GM19467 (cell line): ENCODE results near the gene NAMPT.
"Not testable (repeated sequence)": the region's sequence is repeated elsewhere in the genome, so short reads cannot be mapped to it uniquely, and the experiment has no call there.

Source experiments
- ATAC-seq: cut with Tn5 transposase; IDR thresholded peaks from one replicate; pipeline ENCODE4 v1.9.1; 2021; ENCODE audit warnings: mild to moderate bottlenecking, moderate library complexity; ENCODE audit not compliant: unreplicated experiment

Gene NAMPT

DNA sequence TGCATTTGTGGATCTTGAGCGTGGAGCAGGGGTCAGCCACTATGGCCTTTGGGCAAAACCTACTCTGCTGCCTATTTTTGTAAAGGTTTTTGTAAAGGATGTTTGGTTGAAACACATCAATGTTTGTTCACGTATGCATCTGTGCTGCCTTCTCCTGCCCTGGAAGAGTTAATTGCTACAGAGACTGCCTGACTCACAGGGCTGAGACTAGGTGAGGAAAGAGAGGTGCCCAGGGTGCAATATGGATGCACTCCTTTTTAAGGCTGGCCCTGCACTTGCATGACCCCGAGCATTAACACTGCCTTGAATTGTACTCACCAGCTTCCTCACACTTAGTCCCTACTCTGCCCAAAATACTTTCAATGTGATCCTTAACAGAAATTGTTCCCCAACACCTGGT, 20.9 kb upstream of the NAMPT start:
- no peak for ATAC-seq

DNA sequence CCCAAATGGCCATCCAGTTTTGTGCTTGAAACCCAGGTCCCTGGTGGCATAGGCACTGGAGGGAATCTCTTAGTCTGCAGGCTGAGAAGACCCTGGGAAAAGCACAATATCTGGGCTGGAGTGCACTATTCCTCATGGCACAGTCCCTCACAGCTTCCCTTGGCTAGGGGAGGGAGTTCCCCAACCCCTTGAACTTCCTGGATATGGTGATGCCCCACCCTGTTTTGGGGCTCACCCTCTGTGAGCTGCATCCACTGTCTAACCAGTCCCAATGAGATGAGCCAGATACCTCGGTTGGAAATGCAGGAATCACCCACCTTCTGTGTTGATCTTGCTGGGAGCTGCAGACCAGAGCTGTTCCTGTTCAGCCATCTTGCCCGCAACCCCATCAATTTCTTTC, 19.8 kb upstream of the NAMPT start:
- ATAC-seq = no peak

DNA sequence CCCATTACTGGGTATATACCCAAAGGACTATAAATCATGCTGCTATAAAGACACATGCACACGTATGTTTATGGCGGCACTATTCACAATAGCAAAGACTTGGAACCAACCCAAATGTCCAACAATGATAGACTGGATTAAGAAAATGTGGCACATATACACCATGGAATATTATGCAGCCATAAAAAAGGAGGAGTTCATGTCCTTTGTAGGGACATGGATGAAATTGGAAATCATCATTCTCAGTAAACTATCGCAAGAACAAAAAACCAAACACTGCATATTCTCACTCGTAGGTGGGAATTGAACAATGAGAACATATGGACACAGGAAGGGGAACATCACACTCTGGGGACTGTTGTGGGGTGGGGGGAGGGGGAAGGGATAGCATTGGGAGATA, 13.8 kb upstream of the NAMPT start:
- not testable (repeated sequence) for ATAC-seq

DNA sequence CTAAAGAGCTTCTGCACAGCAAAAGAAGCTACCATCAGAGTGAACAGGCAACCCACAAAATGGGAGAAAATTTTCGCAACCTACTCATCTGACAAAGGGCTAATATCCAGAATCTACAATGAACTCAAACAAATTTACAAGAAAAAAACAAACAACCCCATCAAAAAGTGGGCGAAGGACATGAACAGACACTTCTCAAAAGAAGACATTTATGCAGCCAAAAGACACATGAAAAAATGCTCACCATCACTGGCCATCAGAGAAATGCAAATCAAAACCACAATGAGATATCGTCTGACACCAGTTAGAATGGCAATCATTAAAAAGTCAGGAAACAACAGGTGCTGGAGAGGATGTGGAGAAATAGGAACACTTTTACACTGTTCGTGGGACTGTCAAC, 13.4 kb upstream of the NAMPT start:
- not testable (repeated sequence) for ATAC-seq

- no peak for ATAC-seq
These were observed 9.6 kb upstream of the NAMPT start for GRCh38 chr7:106294334-106294733.

DNA sequence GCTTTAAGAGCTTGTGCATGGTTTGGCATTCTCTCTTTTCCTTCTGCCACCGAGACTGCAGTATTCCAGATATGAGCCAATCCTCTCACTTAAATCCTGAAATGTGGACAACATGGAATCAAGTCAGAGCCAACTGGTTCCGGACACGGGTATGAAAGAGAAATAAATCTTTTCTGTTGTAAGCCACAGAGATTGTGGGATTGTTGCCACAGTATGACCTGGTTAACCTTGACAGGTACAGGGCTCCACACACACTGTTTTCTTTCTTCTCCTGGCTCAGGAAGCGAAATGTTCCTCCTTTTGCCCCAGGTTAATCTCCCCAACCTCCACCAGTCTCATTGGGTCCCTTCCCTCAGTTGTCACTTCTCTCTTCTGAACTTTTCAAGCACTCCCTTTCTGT, 6.5 kb upstream of the NAMPT start:
- no peak for ATAC-seq

DNA sequence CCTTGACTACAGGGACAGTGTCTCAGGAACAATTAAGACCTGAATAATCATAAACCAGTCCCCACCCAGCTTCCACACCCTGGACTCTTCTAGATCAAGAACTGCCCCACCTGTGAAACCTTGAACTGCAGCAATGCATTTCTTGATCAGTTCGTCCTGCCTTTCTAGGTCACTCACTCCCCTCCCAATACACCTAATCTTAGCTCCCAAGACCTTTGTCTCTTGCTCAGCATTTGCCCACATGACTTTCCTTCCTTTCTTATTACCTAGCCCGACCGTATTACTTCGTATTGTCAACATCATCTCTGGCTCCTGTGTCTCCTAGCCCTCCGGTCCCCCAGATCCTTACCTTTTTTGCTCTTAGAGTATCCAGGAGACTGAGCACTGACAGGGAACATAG, 5.5 kb upstream of the NAMPT start:
- ATAC-seq = no peak

DNA sequence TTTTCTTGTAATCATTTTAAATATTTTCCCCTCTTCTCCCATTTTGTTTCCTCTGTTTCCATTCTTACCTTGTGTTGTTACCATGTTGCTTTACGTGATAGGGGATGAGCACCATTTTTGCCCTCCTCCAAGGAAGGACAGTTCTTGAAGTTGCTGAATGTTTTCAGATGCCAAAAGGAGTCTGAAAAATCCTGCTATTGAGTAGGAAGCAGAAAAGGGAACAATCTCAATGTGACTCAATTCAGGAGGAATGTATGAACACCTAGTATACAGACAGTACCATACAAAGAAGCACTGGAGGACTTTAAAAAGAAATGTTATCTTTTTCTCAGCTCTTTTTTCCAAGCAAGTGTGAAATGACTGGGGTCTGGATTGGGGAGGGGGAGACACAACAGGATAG, 5.1 kb upstream of the NAMPT start:
- no peak for ATAC-seq

GRCh38 chr7:106288263-106288662, 3.5 kb upstream of the NAMPT start:
- no peak for ATAC-seq

DNA sequence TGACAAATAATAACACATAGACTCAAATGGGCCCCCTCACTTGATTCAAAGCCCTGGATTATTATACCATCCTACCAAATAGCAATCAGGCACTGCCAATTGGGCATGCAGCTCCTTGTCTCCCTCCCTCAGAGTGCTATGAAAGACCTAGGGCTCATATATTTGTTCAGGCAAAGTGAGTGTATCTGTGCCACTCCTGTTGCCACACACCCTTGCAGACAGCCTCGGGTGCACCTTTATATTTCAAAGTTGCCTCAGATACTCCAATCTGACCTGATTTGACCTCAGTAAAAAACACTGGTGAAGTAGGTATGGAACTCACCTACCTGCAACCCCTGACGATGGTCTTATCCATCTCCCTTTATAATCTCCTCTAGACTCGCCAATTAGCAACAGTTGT, 3.0 kb upstream of the NAMPT start:
- no peak for ATAC-seq

DNA sequence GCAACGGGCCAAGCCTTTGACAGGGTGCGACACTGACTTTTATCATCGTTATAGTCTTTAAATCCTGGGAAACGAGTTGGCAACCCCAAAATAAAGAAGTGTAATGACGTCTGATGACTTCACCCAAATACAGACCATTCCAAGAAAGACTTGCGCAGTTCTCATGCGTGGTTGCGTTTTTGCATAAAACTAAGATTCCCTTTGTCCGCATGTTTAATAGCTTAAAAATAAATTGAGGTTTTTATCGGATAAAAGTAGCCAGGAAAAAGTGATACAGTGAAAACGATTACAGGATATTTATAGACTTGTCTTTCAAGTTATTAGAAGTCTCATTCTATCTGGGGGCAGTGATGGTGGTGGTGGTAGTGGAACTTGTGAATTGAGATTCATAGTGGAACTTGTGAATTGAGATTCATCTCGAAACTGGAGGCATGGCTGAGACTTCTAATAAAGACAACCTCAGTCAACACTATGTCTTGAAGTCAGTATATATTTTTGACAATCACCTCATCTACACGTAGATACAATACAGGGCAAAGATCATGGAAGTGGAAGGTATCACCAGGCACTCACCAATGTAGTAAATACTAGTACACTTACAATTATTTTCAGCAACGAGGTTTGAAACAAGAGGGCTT, 1.2 kb upstream of the NAMPT start:
- ATAC-seq = peak; percentile 23

DNA sequence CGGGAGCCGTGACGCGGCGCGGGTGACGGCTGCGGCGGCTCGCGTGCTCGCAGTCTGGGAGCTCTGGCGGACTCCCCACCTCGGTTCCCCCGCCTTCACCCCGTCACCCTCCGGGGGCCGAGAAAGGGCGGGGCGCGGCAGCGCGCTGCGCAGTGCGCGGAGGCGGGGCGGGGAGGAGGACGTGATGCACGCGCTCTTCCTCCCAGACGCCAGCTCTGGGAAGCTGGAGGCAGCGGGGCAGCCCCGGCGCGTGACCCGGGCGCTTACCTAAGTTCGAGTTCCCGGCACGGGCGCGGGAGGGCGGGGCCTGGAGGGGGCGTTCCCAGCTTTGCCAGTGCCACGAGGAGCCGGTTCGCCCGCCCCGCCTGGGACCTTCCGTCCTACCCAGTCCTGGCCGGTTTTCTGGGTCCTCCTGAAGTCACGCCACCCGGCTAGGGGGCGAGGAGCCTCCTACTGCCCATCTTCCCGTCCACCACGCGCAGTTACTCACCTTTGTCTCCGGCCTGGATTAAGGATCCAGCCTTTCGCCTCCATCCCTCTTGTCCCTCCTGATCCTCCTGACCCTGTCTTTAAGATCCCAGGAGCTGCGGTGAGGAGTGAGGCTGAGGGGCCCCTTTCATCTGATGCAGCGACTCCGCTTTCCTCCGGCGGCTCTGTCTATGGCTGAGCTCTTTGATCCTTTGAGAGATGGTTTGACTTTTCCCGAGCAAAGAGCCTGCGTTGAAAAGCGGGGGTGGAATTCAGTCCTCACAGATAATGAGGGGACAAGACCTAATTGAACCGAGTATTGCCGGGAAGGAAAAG, 470 bp upstream of the NAMPT start:
- ATAC-seq = peak; percentile 75

GRCh38 chr7:106283831-106284713, 711 bp downstream of the NAMPT start:
- ATAC-seq = peak; percentile 19

DNA sequence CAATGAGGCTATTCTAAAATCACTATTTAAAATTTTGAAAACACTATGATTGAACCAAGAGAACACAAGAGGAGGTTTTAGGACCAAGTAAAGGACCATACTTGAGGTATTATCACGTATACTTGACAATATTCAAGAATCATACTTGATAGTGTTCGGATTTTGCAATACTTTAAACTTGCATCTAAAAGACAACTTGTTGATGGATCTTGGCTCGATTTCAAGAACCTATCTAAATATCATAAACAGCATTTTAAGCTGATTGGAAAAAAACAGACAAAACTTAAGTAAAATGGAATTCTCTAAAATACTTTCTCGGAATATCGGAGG, 1.3 kb downstream of the NAMPT start:
- no peak for ATAC-seq

GRCh38 chr7:106282852-106283251, 1.9 kb downstream of the NAMPT start:
- ATAC-seq = no peak

DNA sequence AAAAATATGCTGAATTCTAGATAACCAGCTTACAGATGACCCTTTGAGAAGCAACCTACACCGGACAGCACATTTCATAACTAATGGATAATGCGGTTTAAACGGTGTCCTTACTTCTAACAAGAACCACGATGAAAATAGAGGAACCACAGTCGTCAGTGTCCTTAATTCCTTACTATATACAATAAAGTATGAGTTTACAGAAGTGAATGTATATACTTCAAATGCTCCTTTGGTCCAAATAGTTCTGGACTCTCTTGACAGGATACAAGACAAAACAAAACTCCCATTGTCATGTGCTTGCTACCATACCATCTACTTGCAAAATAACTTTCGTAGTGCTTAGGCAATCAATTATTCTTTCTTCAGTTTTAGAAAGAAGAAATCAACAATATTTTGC, 2.4 kb downstream of the NAMPT start:
- no peak for ATAC-seq

DNA sequence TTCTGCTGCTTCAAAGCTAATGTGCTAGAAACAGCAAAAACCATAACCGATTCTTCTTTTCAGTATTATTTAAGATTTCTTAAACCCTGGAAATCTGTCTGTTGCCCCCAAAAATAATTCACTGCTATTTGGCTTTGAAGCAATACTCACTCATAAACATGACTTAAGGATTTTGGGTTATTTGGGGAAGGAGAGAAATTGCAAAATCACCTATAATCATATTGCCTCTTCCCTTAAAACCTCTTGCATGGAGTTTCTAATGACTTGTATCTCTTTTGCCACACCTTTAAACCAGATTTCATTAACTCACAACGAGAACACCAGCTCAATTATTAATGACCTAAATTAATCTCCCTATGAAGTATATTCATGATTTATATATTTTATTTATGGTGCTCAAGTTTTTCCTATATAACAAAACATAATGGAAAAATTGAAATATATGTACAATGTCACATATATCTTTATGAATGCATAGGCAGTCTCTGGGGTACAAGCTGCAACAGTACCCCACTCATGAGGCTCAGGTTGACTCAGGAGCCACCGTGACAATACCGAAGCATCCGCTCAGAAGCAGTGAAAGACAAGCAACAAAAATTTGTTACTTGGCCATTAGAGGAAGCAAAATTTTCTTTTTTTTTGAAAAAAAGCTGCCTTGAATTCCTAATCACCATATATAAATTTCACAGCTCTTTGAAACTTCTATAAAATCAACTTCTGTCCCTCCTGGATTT, 3.0 kb downstream of the NAMPT start:
- no peak for ATAC-seq

DNA sequence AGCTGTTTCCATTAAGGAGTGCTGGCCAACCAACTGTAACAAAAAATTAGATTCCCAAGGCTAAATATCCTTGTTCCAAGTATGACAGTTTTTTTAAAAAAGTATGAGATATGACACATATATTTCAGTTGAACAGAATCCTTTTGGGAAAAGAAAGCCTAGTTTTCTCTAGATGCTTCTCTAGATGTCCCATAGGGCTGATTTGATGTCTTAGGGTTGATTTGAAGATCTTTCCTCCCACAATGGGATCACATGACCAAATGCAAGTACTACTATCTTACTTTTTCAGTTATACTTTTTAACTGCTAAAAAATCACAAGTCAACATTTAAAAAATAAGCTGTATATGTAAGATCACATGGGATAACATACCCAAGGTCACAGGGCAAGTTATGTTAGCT, 3.7 kb downstream of the NAMPT start:
- ATAC-seq = no peak

DNA sequence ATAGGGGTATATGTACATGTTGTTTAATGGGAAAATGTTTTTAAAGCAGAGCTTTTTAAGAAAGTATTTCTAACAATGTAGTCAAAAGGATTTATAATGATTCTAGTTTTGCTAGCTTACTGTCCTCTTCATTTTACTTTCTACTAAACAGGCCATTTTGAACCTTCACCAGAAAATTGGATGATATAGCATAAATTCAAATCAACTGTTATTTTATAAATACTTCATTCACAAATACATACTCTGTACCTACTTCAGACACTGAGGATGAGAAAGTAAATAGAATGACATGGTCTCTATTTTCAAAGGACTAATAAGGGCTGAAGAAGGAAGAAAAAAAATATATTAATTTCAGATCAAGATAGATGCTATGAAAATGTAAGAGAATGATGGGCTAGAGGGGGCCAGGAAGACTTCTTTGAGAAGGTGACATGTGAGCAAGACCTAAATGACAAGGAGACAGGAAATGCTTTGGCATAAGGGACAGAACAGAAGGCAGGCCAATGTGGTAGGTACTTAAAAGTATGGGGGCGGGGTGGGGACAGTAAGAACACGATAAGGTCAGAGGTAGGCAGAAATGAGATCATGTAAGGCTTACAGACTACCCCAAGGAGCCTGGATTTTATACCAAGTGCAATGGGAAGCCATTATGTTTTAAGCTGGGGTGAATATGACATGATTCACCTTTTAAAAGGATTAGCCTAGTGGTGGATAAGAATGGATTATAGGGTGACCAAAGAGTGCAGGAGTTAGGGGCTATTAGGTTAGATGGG, 5.2 kb downstream of the NAMPT start:
- no peak for ATAC-seq

DNA sequence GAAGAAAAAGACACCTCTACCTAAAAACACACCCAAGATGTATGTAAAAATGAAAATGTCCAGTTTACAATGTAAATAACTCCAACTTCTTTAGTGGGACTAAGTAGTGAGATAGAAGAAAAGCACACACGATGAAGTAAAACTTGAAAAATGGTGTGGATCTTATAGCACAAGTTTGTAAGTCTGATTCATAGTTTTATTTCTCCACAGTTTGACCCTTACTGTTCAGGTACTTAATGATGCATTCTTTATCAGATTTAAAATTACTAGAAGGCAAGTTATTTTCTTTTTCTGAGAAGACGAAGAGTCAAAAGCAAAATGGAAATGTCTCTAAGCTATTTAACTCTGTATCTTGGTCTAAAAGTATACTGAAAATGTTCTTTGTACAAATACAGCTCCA, 6.1 kb downstream of the NAMPT start:
- no peak for ATAC-seq
